ENCODE results near the gene BCAS1.

BCAS1 gene

DNA sequence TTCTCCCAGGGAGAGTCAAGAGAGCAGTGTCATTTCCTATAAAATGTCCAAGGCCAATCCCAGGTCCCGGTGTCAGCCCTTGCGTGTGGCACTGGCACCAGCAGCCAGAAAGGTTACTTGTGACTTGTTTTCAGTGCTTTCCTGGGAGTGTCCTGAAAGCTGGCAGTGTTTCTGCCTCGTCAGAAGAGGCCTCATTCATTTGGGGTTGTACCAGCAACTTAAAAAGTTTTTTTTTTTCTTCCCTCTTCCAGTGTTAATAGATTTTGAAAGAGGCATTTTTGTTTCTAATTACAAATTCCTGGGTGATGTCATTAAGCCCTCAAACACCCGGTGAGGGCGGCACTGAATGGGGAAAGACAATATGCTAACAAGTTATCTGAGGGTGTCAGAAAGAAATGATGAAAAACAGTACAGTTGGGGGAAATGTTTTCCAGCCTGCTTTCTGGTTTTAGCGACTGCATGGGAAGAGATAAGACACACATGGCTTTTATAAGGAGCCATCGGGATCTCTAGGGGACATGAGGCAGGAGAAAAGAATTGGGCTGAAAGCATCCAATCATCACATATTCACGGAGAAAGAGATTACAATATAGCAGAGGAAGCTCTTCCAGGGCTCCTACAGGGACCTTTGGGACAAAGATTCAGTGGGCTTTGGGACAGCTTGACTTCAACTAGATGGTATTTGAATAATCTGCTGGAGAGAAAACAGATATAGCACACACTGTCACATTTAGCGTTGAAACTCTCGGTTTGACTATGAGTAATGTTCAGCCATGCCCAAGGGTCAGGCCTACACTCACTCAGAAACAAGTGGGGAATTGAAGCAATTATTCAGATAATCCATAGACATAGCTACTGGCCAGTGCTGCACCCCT lies 153.0 kb downstream of the BCAS1 start:
- Histone ChIP-seq H2AFZ (peak overlapping the region; percentile 82), H3K27me3 (ENCODE audit: control insufficient read depth, insufficient read depth, low read length) (no peaks in the 10 kb centered on the region), H3K36me3 (ENCODE audit: control insufficient read depth, insufficient read depth, low read length) (no peaks in the 10 kb centered on the region), H3K9me3 (ENCODE audit: control insufficient read depth, low read length) (no peaks in the 10 kb centered on the region), H3K9ac (no peak overlapping the region), H3K4me3 (ENCODE audit: low read depth, low read length) (peak overlapping the region; percentile 6), H3K4me1 (peaks cover 26% of the 10 kb centered on the region), H3K4me2 (ENCODE audit: low read length) (no peak overlapping the region), H3K27ac (peak overlapping the region; percentile 96), H3K79me2 (no peaks in the 10 kb centered on the region)
- TF ChIP-seq, protein P1, sequence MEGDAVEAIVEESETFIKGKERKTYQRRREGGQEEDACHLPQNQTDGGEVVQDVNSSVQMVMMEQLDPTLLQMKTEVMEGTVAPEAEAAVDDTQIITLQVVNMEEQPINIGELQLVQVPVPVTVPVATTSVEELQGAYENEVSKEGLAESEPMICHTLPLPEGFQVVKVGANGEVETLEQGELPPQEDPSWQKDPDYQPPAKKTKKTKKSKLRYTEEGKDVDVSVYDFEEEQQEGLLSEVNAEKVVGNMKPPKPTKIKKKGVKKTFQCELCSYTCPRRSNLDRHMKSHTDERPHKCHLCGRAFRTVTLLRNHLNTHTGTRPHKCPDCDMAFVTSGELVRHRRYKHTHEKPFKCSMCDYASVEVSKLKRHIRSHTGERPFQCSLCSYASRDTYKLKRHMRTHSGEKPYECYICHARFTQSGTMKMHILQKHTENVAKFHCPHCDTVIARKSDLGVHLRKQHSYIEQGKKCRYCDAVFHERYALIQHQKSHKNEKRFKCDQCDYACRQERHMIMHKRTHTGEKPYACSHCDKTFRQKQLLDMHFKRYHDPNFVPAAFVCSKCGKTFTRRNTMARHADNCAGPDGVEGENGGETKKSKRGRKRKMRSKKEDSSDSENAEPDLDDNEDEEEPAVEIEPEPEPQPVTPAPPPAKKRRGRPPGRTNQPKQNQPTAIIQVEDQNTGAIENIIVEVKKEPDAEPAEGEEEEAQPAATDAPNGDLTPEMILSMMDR (IDR thresholded peaks at IDR 0.05) = no peak

DNA sequence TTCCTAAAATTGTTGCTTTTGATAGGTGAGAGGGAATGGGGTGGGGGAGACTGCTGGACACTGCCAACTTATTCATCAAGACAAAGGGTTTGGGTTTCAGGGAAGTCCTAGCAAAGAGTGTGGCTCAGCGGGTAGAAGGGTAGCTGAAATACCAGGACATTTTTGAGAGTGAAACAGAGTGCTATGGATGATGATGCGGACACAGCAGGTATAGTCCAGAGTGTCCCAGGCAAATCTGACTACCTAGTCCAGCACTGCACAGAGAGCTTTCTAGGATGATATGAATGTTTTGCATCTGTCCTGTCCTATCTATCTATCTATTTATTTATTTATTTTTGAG lies 154.3 kb downstream of the BCAS1 start:
- H3K36me3 ChIP-seq (ENCODE audit: control insufficient read depth, insufficient read depth, low read length) = no peaks in the 10 kb centered on the region
- H3K79me2 ChIP-seq = no peaks in the 10 kb centered on the region
- TF ChIP-seq, protein P1 (IDR thresholded peaks at IDR 0.05) = no peak
- peaks cover 26% of the 10 kb centered on the region for H3K4me1 ChIP-seq
- H3K9me3 ChIP-seq (ENCODE audit: control insufficient read depth, low read length) = no peaks in the 10 kb centered on the region
- no peaks in the 10 kb centered on the region for H3K27me3 ChIP-seq (ENCODE audit: control insufficient read depth, insufficient read depth, low read length)
- H3K9ac ChIP-seq = no peak overlapping the region
- peak overlapping the region; percentile 95 for H2AFZ ChIP-seq
- H3K27ac ChIP-seq = peak overlapping the region; percentile 96
- H3K4me2 ChIP-seq (ENCODE audit: low read length) = peak overlapping the region; percentile 87
- peak overlapping the region; percentile 65 for H3K4me3 ChIP-seq (ENCODE audit: low read depth, low read length)

DNA sequence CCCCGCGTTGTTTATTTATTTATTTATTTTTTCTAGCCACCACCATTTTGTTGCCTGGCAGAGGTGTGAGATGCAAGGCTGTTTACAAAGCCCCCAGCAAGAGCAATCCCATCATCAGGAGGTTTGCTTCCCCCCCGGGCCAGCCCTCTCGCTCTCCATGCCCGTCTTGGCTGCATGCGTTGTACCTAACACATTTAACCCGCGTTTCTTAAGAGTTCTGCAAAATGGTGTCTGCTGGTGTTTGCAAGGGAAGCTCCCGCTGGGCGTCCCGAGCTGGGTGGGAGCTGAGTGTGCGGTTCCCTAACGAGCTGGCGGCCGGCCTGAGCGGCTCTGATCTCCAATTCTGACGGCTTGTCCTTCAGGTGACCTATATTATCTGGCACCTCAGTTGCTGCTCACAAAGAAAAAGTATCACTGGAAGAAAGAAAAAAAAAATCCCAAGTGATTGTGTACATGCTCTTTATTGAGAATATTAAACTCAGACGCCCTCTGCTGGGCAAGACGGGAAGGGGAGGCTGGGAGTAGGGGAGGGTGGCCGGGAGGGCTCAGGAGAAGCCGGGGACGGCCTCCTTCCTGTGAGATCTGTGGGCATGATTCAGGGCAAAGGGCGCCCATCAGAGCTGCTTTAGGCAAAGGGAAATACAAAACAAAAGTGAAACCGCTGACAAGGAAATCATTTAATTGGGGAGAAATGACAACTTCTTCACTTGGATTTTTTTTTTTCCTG lies 154.8 kb downstream of the BCAS1 start:
- no peaks in the 10 kb centered on the region for H3K79me2 ChIP-seq
- H3K9ac ChIP-seq = peak overlapping the region; percentile 38
- no peaks in the 10 kb centered on the region for H3K27me3 ChIP-seq (ENCODE audit: control insufficient read depth, insufficient read depth, low read length)
- peak overlapping the region; percentile 65 for H3K4me3 ChIP-seq (ENCODE audit: low read depth, low read length)
- H3K4me2 ChIP-seq (ENCODE audit: low read length) = peak overlapping the region; percentile 87
- H3K36me3 ChIP-seq (ENCODE audit: control insufficient read depth, insufficient read depth, low read length) = no peaks in the 10 kb centered on the region
- peaks cover 26% of the 10 kb centered on the region for H3K4me1 ChIP-seq
- TF ChIP-seq, protein P1 (IDR thresholded peaks at IDR 0.05) = peak; percentile 95
- peak overlapping the region; percentile 96 for H3K27ac ChIP-seq
- peak overlapping the region; percentile 95 for H2AFZ ChIP-seq
- H3K9me3 ChIP-seq (ENCODE audit: control insufficient read depth, low read length) = no peaks in the 10 kb centered on the region

DNA sequence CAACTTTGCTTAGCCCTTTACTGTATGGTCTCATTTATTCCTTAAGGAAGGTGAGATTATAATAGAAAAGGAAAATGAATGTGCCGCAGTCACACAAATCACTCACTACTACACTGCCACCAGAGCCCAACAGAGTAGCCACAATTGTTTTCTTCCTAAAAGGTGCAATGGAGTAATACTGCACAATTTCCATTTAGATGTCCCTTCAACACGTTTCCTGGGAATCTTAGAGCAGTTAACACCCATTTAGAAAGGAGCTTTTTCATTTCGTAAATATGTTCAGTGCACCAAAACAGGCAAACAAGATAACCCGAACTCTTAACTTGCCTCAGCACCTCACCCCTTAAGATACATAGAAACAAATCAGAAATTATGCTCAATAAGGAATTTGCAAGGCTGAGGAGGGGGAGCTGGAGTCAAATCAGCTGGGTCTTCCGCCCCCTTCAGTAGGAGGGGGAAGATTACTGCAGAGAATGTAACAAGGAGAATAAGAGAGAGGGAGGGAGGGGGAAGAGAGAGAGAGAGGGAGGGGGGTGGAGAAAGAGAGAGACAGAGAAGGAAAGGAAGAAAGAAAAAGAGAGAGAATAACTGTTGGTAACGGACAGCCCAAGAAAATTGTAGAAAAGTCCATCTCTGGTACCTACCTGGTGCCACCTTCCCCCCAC lies 155.5 kb downstream of the BCAS1 start:
- TF ChIP-seq, protein P1 (IDR thresholded peaks at IDR 0.05) = no peak
- peak overlapping the region; percentile 87 for H3K4me2 ChIP-seq (ENCODE audit: low read length)
- H3K9ac ChIP-seq = peak overlapping the region; percentile 38
- H3K4me1 ChIP-seq = peaks cover 26% of the 10 kb centered on the region
- no peaks in the 10 kb centered on the region for H3K79me2 ChIP-seq
- H3K36me3 ChIP-seq (ENCODE audit: control insufficient read depth, insufficient read depth, low read length) = no peaks in the 10 kb centered on the region
- peak overlapping the region; percentile 65 for H3K4me3 ChIP-seq (ENCODE audit: low read depth, low read length)
- peak overlapping the region; percentile 95 for H2AFZ ChIP-seq
- H3K27me3 ChIP-seq (ENCODE audit: control insufficient read depth, insufficient read depth, low read length) = no peaks in the 10 kb centered on the region
- peak overlapping the region; percentile 96 for H3K27ac ChIP-seq
- no peaks in the 10 kb centered on the region for H3K9me3 ChIP-seq (ENCODE audit: control insufficient read depth, low read length)

Data from parathyroid adenoma (tissue), 2 donors.